Prostate gland (tissue), 2 donors: Measurements from ENCODE around the gene MRGPRE.

Experiments used
- POLR2A ChIP-seq: fragments of 450-650 bp; IDR thresholded peaks from one replicate; pipeline ENCODE4 v1.6.1; 2016; ENCODE audit warnings: antibody characterized with exemption, mild to moderate bottlenecking
- TF ChIP-seq, protein P1 (sequence below), 4 experiments: fragments of 200-600 bp in 2 of 4; fragments of 450-650 bp in 2 of 4; sonication (generic) in 2 of 4; IDR thresholded peaks; 1 replicate in 3 of 4; 2 replicates in 1 of 4; pipeline ENCODE4 v1.5.1; 2016 to 2019; ENCODE audit warnings: antibody characterized with exemption in 4 of 4, mild to moderate bottlenecking in 2 of 4, moderate library complexity in 2 of 4

DNA sequence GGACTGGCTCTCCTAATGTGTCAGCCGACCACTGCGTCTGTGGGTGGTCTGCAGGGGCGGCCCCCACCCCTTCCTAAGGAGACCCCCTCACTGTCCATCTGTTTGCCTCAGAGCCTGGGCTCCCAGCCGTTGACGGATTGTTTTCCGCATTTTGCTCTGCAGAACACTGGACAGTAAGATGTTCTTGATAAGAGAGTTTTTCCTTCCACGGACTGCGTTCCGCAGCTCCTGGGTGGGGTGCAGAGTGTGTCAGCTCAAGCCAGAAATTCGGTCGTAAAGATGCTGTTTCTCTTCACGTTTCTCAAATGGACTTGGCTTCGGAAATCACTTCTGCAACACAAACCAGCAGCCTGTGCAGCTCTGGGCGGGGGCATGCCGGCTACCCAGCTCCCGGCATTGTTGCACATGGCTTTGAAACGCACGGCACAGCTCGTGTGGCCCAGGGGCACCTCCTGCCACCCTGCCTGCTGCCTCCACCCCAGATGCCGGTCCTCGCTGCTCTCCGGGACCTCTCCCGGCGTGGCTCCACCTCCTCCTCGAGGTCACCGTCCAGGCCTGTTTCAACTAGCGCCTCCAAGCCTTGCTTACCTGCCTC lies 10.7 kb downstream of the MRGPRE start:
- TF ChIP-seq, protein P1, sequence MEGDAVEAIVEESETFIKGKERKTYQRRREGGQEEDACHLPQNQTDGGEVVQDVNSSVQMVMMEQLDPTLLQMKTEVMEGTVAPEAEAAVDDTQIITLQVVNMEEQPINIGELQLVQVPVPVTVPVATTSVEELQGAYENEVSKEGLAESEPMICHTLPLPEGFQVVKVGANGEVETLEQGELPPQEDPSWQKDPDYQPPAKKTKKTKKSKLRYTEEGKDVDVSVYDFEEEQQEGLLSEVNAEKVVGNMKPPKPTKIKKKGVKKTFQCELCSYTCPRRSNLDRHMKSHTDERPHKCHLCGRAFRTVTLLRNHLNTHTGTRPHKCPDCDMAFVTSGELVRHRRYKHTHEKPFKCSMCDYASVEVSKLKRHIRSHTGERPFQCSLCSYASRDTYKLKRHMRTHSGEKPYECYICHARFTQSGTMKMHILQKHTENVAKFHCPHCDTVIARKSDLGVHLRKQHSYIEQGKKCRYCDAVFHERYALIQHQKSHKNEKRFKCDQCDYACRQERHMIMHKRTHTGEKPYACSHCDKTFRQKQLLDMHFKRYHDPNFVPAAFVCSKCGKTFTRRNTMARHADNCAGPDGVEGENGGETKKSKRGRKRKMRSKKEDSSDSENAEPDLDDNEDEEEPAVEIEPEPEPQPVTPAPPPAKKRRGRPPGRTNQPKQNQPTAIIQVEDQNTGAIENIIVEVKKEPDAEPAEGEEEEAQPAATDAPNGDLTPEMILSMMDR (IDR thresholded peaks at IDR 0.05): no peak
- TF ChIP-seq POLR2A: no peak
